Measurements from ENCODE around the gene NKAIN4.
"Not testable (repeated sequence)": the region's sequence is repeated elsewhere in the genome, so short reads cannot be mapped to it uniquely, and the experiment has no call there.

NKAIN4 gene

DNA sequence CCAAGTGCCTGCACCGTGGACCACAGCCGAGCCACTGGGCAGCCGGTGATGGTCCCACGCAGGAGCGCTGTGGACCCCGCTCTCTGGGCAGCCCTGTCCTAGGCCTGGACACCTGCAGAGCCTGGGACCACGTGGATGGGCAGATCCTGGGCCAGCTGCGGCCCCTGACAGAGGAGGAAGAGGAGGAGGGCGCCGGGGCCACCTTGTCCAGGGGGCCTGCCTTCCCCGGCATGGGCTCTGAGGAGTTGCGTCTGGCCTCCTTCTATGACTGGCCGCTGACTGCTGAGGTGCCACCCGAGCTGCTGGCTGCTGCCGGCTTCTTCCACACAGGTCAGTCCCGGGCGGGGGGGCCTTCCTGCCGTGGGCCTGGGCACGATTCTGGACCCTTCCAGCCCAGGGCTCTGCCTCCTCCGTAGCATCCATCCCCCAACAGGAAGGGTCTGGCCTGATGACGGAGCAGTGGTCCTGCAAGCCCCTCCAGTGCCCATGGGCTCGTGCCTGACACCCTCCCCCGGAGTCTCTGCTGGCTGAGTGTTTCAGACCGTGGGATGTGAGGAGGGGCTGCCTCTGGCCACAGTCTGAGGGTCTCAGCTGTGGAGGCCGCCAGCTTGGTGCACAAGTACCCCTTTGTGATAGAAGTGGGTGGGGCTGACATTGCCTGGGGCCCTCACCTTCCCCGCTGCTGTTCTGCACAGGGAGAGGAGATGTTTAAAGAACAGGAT, 18.0 kb downstream of the NKAIN4 start:
- no peak for DNase-seq (ENCODE audit: low read depth in 2 of 2)

DNA sequence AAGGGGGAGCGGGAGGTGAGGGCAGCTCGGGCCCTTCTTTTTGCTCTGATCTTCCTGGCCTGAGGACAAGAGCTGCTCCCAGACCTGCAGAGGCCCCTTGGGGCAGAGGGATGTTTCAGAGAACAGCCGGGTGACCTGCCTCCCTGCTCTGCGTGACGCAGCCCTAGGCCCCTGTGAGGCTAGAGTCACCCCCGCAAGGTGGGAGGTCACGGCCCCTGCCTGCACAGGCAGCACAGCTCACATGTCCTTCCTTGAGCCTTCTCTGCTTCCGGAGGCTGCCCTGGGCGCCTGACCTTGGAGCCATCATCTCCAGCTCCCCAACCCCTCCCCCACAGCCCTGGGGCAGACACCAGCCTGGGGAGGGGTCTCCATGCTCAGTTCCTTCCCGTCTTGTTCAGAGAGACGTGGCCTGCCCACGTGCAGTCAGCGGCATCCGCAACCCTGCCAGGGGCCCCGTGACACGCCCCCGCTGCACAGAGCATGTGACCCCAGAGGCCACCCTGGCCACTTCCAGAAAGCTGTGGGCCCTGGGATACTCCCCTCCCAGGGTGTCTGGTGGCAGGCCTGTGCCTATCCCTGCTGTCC, 18.8 kb downstream of the NKAIN4 start, which contains the start of gene BIRC7:
Gene BIRC7, plus strand, starts transcription at position 507 of the 585 bp plus-strand sequence. CDS start 192 bp downstream, outside the sequence.
- DNase-seq (ENCODE audit: low read depth in 2 of 2), result no peak

DNA sequence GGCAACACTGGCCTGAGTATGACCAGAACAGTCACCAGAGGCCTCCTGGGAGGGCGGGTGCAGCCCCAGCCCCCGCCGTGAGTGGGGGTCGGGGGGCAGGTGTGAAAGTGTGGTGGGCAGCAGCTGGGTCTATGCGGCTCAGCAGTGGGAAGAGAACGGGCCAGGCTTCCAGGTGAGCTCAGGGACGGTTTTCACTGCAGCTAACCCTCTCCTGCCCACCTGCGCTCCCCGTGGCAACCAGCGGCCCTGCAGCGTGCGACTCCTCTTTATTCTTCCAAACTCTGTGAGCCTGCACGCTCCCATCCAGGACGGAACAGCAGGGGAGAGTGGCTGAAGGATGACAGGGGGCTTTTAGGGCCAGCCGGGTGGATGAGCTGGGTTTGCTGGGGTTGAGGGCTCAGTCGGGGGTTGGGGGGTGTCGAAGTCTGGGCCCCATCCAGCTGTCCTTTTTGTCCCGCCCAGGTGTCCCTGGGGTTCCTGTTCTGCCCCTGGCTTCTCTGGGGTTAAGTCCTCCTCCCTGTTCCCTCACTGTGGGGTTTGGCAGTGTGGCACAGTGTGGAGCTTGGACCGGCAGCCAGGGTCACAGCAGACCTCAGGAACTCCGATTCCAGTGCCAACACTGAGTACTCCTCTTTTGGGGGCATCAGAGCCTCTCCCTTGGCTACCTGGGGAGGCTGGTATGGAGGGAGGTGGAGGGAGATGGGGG, 19.4 kb downstream of the NKAIN4 start:
- DNase-seq (ENCODE audit: low read depth in 2 of 2), result no peak

DNA sequence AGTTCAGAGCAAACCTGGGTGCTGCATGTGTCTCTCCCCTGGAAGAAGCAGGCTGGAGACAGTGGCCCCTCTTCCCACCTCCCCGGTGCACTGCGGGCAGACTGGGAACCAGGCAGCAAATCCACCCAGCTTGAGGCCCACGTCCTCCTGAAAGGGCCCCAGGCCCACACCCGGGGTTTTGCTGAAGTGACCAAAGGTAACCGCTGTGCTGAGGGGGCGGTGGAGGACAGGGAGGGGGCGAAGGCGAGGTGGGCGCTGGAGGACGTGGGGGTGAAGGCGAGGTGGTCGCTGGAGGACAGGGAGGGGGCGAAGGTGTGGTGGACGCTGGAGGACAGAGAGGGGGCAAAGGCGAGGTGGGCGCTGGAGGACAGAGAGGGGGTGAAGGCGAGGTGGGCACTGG, 20.3 kb downstream of the NKAIN4 start:
- DNase-seq (ENCODE audit: low read depth in 2 of 2), result no peak

DNA sequence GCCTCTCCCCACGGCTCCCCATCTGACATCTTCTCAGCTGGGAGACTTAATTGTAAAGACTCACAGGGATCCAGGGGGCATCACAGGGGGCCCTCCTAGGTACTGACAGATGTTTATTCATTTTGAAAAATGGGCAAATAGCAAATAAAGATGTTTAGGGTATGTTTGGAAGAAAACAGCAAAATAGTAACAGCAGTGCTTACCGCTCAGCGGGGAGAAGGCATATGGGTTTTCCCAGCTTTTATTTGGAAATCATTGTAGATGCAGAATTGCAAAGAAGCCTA, 21.3 kb downstream of the NKAIN4 start:
- DNase-seq (ENCODE audit: low read depth in 2 of 2), result no peak

DNA sequence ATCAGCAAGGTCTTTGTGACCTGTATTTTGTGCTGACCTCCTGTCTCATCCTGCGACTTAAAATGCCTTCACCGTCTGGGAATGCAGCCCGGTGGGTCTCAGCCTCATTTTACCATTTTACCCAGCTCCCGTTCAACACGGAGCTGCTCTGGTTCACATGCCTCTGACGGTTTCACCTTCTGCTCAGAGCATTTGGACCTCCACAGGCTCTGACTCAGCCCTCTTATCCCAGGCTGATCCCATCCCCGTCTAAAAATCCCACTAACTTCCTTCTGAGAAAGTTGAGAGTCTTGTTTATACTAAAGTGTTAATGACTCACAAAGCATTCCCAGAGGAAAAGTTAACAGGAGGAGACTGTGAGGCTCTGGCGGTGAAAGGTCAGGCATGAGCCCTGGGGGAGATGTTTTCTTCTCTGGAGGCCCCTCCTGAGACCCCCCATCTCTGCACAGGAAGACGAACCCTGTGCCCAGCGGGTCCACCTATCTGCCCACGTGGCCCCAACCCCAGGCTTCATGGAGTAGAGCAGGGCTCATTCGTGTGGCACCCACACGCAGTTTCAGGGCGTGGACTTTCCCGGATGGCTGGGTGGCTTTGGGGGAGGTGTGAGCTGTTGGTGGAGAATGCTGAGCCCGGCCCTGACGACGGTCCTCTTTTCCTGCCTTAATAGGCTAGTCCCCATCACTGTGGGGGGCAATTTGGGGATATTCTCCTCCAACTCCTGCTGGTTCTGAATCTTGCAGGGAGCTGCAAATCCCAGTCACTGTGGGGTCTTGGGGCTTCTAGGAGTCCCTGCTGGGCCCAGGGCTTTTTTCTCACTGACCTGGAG, 21.8 kb downstream of the NKAIN4 start:
- no peak for DNase-seq (ENCODE audit: low read depth in 2 of 2)

DNA sequence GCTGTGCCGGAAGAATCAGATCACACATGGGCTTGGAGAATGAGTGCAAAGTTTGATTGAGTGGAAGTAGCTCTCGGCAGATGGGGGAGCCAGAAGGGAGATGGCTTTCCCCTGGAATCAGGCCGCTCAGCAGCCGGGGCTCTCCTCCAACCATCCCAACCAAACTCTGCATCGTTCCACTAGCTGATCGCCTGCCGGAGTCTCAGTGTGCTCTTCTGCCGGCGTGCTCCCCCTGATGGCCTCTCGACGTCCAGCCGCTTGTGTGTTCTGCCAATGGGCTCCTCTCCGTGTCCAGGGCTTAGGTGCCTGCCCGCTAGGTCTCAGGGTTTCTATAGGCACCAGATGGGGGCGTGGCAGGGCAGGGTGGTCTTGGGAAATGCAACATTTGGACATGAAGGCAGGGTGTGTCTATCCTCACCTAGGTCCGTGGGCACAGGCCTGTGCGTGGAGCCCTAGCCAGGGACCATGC, 23.4 kb downstream of the NKAIN4 start:
- DNase-seq (ENCODE audit: low read depth in 2 of 2), result no peak

DNA sequence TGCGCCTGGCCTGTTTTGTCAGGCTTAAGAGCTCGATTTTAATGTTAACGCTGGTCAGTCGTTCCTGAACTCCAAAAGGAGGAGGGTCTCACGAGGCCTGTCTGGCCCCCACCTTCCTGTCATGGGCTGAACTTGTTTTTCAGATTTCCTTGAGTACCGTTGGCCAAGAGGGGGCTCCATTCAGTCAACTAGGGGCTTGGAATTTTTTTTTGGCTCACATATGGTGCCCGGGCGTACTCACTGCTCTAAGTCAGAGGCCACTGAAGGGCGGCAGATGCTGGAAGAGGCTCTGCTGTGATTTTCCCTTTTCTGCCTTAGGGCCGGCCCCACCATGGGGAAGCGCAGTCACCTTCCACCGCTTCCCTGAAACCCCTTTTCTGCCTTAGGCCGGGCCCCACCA, 25.5 kb downstream of the NKAIN4 start:
- DNase-seq (ENCODE audit: low read depth in 2 of 2), result no peak

DNA sequence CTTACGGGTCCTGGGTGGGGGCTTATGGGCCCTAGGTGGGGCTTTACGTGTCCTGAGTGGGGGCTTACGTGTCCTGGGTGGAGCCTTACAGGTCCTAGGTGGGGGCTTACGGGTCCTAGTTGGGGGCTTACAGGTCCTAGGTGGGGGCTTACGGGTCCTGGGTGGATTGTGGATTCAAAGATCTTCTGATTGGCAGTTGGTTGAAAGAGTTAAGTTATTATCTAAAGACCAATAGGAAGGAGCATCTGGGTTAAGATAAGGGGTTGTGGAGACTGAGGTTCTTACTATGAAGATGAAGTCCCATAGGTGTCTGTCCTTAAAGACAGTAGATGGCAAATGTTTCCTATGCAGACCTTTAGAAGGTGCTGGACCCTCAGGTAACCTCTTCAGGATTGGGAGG, 27.0 kb downstream of the NKAIN4 start:
- DNase-seq (ENCODE audit: low read depth in 2 of 2), result no peak

DNA sequence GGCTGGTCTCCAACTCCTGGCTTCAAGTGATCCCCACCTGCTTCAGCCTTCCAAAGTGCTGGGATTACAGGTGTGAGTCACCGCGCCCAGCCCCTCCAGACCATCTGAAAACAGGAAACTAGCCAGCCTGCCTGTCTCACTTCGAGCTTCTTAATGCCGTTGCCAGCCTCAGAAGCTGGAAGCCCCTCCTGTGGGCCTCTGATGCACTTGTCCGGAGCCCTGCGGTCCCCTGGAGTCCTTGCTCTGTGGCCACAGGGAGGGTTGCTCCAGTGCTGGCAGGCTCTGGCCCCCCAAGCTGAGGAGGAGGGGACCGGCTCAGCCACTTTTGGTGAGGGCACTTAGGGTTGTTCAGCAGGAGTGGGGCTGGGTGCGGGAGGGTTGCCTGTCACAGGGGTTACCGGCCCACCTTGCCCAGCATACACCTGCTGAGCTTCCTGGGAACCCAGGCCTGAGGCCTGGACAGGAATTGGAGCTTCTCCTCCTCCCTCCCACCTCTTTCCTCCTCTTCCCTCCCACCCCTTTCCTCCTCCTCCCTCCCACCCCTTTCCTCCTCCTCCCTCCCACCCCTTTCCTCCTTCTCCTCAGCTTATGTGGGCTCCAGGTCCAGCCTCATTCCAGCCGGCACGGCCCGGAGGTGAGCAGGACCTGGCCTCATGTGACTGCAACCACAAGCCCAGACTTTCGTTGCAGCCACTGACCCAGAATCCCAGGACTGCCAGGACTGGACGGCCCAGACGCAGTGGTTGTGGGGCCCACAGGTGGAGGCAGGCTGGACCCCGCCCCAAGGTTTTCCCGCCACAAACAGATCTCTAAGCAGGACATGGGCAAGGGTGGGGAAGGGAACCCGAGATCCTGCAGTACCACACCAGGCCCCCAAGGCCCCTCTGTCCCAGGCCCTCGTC, 28.0 kb downstream of the NKAIN4 start:
- DNase-seq (ENCODE audit: low read depth in 2 of 2), result no peak

DNA sequence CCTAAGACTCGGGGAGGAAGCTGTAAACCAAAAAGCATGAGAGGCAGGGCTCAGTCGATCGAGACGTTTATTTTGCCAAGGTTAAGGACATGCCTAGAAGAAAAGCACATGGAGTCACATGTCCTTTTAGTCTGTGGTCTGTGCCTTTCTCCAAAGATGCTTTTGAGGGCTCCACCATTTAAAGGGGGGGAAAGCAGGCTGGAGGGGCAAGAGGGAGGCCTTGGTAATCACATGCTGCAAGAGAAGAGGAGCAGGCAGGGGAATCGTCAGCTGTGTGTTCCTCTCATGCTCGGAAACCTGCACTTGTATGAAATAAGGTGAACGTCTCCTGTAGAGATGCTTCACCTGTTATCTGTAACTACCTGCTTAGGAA, 29.2 kb downstream of the NKAIN4 start:
- DNase-seq (ENCODE audit: low read depth in 2 of 2), result no peak

DNA sequence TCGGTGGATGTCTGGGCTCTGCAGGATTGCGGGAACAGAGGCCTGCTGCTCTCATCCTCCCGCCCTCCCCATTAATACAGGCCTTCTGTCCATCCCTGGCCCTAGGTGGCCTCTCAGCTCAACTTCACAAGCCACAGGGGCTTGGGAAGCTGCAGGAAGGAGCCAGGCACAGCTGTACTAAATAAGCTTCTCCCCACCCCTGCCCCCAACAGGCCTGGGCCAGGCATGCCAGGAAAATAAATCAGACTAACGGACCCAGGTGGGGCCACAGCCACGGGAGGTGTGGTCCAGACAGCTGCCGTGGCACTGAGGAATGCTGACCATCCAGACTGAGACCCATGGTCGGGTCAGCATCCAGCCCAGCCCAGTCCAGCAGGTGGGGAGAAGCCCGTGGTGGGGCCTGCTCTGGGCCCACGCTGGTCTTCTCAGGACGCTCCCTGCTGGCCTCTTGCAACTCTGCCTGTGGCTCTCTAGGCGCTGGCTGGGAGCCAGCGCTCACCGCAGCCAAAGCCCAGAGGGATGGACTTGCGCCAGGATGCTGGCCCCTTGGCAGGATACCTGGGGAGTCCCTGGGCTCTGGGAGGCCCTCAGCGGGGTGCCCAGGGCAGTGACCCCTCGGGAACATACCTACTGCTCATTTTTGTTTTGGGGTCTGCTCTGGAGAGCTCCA, 29.7 kb downstream of the NKAIN4 start:
- no peak for DNase-seq (ENCODE audit: low read depth in 2 of 2)

DNA sequence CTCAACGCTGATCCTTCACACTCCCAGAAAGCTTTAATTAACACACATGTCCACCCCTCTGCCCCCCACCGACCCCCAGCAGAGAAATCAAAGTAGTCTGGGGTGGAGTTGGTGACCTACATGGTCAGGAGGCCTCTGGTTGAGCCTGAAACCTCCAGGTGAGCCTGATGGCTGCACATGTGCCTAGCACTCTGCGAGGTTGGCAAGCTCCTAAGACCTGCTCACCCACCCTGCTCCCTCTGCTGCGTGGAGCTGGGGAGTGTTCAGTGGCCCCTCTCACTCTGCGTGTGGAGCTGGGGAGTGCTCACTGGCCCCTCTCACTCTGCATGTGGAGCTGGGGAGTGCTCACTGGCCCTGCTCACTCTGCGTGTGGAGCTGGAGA, 30.4 kb downstream of the NKAIN4 start:
- no peak for DNase-seq (ENCODE audit: low read depth in 2 of 2)

DNA sequence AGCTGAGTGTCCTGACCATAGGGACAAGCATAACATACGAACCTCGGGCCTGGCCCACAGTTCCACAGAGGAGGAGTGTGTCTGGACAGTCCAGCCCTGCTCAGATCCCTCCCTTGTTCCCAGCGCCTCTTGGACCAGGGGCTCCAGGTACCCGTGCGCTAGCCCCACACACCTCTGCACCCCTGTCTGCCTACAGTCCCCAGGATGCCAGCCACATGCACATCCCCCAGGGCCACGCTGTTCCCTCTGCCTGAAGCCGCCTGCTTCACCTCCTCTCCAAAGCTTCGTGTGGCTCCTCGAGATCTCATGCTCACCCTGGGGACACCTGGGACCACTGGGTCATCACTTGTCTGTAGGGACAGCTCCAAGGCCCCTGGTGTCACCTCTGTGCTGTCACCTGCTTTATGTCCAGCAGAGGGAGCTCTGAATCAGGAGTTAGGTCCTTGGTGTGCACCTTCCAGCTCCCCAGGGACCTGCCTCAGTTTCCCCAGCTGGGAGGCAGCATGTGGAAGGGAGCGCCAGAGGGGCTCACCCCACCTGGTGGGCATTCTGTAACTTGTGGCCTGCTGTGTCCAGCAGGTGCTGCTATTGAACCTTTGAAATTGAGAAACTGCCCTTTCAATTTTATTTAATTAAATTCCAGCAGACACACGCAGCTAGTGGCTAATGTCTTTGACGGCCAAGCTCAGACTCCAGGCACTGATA, 31.0 kb downstream of the NKAIN4 start:
- no peak for DNase-seq (ENCODE audit: low read depth in 2 of 2)

DNA sequence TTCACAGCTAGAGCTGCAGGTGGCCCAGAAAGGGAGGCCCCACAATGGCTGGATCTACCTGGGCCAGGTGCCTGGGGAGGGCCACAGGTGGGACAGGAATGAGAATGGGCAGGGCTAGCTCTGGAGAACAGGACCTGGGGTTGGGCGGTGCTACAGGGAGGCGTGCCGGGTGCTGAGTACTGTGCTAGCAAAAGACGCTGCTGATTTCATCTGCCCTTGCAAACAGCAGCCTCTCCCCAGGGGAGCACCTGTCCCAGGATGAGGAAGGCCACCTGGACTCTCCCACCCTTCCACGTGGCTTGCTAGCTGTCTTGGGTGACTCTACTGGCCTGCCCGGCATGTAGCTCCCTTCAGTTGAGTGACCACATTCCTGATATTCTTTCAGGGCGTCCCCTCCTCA, 31.7 kb downstream of the NKAIN4 start:
- DNase-seq (ENCODE audit: low read depth in 2 of 2), result no peak

DNA sequence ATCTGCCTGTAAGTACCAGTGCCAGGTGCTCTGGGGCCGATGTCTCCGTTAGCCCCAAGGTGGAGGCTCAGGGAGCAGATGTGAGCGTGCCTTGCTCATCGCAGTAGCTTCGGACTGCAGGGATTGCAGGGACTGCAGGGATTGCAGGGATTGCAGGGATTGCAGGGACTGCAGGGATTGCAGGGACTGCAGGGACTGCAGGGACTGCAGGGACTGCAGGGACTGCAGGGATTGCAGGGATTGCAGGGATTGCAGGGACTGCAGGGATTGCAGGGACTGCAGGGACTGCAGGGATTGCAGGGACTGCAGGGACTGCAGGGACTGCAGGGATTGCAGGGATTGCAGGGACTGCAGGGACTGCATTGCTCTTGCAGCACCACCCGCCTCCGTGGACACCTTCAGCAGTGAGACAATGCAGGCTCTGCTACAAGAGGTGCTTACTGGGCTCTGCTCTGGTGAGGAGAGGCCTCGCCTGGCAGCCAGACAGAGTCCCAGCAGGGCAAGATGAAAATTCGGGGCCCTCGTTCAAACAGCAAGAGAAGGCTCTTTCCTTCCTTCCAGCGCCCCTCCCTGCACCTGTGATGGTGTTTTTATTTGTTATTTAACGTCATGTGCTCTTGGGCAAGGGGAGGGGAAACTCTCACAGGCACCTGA, 32.7 kb downstream of the NKAIN4 start:
- not testable (repeated sequence) for DNase-seq (ENCODE audit: low read depth in 2 of 2)

DNA sequence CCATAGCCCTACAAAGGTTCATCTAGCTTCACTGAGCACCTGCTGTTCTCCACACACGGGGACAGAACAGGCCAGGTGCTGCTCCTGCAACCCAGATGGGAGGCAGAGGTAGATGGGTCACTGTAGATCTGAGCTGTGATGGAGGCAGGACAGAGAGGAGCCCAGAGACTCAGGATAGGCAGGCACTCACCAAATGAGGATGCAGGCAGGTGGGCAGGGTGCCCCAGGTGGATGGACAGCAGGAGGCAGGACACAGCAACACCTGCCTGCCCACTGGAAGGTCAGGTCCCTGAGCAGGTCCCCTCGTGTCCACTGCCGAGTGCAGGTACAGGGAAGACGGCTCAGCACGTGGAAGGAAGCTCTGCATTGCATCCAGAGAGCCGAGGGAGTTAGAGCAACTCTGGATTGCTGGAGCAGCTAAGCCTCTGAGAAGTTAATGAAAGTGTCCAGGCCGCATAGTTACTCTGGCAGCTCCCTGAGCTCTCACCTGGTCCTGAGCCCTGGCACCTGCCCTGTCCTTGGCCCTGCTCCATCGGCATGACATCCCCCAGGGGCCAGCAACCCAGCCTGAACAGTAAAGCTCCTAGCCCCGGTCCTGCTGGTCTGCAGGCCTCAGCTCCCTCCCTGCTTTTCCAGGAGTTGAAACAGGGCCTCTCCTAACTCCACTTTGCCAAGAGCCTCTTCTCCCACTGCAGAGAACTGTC, 33.4 kb downstream of the NKAIN4 start:
- no peak for DNase-seq (ENCODE audit: low read depth in 2 of 2)

DNA sequence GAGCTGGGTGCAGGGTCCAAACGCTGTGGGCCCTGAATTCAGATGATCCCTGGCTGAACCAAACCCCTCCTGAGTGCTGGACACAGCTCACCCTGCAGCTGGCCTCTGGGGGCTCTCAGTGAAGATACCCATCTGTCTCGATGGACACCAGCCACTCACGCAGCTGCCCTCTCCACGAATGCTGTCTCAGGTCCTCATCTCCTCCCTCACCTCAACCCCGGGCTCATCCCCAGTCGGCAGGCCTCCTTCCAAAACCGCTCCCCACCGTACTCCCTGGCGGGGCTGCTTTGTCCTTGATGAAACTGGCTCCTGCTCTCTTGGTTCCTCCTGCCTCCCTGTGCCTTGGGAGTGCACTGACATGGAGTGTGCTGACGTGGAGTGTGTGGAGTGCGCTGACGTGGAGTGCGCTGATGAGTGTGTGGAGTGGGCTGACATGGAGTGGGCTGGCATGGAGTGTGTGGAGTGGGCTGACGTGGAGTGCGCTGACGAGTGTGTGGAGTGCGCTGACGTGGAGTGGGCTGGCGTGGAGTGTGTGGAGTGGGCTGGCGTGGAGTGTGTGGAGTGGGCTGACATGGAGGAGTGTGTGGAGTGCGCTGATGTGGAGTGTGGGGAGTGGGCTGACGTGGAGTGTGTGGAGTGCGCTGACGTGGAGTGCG, 34.3 kb downstream of the NKAIN4 start:
- no peak for DNase-seq (ENCODE audit: low read depth in 2 of 2)

DNA sequence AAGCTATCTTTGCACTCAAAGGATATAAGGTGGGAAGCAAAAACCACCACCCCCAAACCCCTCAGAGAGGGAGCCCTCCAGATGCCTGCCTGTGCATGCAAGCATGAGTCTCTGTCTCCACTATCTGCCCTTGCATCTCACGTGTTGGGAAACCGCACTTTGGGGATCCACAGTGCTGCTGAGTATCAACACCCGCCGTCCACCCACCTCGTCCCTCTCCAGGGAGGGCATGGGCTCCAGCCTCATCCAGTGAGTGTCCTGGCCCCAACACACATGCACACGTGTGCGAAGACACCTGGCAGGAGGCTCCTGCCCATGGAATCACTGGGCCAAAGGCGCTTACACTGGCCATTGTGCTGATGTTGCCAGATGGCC, 34.8 kb downstream of the NKAIN4 start:
- DNase-seq (ENCODE audit: low read depth in 2 of 2), result no peak

All from stimulated activated CD8-positive, alpha-beta memory T cell treated with anti-CD3 and anti-CD28 coated beads, Interleukin-15, amount 100 ng/mL, for 48 hours (primary cell).